Measurements from ENCODE around the gene CABYR.

The CABYR gene

DNA sequence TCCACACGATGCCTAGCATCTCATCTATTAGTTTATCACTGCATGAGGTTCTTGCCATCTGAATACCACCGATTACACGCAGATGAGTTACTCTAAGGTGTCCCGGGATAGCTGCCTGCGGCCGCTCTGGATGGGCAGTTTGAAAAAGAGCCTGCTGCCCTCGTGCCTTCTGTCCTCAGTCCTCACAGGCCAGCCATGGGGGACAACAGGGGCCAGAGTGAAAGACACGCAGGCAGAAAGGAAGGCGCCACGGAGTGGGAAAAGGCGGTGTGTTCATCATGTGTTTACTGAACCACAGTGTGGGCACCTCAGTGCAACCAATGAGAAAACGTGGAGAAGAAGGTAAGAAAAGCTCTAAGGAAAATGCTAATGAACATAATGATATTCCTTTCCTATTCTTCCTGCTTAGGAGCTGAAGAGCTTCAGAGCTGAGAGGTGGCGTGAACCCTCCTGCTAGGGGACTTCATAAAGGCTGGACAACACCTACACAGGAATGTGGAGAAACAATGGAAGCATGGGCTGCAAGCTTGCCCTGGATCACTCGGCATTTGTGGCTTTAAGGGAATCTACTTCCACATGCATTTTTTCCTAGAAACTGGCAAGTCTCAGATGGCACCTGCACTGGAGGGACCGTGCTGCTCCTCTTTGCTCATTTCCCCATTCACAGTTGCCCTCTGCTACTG lies 50.9 kb downstream of the CABYR start:
- DNase-seq (ENCODE audit: low read depth in 3 of 3, low spot score in 1 of 3) = no peak

DNA sequence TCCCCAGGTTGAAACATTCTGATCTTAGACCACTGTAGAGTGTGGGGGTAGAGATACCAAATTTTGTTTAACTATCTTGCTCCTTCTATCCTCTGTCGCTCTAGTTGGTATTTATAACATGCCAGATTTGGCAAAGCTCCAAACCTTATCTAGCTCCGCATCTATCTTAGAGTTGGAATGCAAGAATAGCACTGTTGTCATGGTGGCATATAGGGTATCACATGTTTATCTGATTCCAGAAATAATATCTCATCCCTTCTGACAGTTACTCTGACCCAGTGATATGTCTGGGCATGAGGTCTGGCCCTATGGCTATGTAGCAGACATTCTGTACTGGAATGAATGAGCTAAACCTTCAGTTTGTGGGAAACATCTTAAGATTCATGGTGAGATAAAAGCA lies 51.7 kb downstream of the CABYR start:
- DNase-seq (ENCODE audit: low read depth in 3 of 3, low spot score in 1 of 3) = no peak

DNA sequence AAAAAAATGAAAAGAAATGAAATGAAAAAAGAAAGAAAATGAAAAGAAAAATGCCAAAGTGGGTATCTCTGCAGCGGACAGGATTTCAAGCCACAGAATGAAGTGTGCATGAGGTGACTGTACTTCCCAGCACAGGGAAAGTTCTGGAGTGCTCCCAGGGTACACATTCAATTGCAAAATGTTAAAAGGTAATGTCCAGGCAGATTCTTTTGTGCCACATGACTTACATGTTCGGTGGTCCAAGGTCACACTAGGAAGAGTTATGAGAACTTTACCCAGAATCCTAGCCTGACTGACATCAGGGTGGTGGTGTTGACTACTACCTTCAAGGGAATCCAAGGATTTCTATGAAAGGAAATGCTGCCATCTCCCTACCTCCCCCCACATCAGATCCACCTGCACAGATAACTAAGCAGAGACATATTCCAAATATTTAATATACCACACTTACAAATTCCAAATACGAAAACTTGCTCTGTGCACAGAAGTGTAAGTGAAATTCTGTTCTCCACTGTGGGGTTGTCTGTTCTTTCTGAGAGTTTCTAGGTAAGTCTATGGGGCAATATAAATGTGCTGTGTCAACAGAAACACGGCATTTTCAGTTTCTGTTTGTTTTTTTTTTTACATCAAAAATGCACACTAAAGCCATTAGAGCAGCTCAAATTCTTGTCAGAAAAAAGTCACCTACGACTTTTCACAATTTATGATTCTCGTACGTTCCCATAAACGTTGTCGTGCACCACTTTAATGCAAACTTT lies 56.6 kb downstream of the CABYR start:
- DNase-seq (ENCODE audit: low read depth in 3 of 3, low spot score in 1 of 3) = no peak

DNA sequence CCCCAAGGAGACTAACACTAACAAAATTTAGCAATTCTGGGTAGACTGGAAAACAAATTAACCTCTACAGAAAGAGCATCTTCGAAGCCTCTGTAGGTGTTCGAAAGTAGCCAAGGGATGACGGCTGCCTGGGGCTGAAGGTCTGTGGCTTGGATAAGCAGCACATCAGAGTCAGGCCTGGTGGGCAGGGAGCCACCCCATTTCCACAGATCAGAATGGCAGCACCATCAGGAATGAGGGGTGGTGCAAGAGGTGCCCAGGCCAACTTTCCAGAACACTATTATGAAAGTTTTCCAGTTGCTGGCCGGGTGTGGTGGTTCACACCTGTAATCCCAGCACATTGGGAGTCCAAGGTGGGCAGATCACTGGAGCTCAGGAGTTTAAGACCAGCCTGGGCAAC lies 57.9 kb downstream of the CABYR start:
- DNase-seq (ENCODE audit: low read depth in 3 of 3, low spot score in 1 of 3) = no peak

DNA sequence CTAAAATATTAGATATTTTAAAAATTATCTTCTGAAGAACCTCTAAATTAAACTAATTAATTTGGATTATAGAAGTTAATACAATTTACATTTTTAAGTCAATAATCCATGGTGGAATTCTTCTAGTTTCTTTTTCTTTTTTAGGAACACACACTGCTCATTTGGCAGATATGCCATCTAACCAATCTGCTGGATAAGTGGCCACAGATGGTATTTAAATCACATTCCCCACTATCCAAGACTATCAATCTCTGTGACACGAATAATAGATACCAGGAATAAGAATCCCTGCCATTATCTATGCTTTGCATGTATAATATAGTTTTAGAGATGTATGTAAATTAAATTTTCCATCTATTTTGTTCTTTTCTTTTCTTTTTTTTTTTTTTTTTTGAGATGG lies 58.5 kb downstream of the CABYR start:
- DNase-seq (ENCODE audit: low read depth in 3 of 3, low spot score in 1 of 3) = no peak

DNA sequence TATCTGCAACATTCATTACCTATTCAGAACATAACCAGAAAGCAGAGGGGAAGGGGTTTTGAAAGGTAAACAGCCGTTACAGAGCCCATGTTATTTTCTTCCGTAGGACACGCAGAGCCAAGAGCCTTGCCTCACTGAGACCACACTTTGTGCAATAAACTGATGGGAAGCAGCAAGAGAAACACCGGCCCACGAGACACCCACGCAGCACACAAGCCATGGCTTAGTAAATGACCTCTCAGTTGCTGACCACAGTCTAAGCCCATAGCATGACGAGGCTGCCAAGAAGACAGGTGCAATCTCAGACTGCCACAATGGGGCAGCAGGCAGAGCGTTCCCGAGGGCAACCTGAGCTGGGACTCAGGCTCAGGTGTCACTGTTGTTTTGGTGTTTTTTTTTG lies 59.6 kb downstream of the CABYR start:
- no peak for DNase-seq (ENCODE audit: low read depth in 3 of 3, low spot score in 1 of 3)

DNA sequence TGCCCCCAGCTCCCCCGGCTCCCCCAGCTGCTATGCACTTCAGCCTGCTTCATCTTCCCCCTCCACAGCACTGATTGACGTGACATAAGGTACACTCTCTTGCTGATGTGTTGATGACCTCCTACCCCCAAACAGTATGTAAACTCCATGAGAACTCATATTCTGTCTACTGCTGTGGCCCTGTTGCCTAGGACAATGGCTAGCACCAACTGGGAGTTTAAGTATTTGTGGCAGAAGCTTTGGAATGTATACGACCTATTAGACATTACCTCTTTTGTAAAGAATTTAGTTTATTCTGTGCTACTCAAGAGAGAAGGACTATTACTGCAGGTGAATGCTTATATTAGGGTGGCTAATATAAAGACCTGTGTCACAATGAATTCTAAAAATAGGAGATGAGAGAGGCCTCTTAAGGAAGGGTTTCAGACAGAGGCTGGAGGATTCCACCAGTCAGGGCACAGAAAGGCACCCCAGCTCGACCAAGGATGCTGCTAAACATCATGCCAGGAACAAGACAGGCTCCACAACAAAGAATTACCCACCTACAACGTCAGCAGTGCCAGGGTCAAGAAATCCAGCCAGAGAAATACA lies 60.6 kb downstream of the CABYR start:
- no peak for DNase-seq (ENCODE audit: low read depth in 3 of 3, low spot score in 1 of 3)

DNA sequence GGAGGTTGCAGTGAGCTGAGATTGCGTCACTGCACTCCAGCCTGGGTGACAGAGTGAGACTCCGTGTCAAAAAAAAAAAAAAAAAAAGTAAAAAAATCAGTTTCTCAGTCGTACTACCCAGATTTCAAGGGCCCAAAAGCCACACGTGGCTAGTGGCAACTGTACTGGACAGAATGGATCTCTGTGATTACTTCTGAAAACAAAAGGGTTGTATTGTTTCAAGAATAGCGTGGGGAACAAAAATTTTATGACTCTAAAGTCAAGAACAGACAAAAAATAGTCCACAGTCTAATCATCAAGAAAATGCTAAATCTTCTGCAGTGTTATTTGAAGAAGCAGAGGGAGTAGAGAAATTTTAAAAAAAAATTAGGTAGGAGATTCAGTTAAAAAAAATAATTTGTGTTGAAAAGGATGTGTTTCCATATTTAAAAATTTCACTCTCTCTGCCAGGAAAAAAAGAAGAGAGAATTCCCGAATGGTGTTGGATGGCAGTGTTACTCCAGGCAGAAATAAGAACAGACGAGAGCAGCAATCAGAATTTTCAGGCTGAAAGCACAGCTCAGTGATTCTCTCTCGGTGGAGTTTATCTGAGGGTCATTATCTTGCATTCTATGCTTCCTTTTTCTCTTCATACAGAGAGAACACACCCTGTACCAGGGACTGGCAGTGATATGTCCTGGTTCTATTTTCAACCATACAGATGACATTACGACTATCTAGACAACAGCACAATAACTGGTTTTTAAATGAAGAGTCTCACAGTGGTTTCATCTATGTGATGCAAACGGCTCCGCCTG lies 61.8 kb downstream of the CABYR start:
- DNase-seq (ENCODE audit: low read depth in 3 of 3, low spot score in 1 of 3) = no peak

DNA sequence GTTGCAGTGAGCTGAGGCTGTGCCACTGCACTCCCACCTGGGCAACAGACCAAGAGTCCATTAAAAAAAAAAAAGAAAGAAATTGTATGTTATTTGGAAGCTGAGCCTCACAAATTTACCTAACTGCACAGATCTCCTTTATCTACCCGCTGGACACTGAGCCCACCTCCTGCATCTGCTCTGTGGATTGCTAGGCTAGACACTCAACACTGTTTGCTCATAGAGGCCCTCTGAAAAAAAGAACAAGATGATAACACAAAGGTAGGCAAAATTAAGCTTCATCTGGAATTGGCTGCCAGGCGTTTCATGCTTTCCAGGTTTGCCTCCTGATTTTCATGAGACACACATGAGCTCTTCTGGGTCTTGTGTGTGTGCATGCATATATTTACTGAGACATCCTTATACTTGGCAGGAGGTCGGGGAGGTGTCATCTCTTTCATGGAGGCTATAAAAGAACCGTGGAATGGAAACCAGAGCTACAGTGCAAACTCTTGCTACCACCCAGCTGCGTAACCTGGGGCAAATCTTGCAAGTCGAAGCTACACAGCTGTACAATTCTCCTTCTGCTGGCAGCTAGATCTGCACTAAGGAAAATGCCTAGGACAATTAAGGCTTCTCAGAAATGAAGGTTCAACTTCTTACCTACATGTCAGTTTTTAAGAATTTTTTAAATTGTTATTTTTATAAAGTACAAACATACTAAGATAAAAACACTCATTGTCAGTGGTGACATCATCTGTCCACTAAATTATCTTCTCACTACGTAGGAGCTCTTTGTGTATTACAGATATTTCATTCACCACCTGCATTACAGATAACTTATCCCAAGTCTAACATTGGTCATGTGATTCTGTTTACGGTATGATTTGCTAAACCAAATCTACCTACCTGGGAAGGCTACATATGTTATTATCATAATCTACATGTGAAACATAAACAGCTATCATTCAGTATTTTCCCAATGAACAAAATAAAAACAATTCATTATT lies 63.1 kb downstream of the CABYR start:
- DNase-seq (ENCODE audit: low read depth in 3 of 3, low spot score in 1 of 3) = no peak

DNA sequence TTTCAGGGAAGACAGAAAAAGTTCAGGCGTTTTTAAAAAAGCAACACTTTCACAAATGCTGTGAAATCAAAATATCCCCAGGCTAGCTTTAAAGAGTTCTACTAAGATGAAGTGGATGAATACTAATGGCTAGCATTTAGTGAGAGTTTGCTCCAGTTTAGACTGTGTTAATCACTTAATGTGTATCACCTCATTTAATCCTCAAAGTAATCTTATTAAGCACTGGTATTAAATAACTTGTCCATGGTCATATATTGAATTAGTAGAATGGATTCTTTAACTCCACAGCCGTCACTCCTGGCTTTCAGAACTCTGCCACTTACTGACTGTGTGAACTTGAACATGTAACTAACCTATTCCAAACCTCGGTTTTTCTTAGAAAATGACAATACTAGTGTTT lies 66.0 kb downstream of the CABYR start:
- no peak for DNase-seq (ENCODE audit: low read depth in 3 of 3, low spot score in 1 of 3)

DNA sequence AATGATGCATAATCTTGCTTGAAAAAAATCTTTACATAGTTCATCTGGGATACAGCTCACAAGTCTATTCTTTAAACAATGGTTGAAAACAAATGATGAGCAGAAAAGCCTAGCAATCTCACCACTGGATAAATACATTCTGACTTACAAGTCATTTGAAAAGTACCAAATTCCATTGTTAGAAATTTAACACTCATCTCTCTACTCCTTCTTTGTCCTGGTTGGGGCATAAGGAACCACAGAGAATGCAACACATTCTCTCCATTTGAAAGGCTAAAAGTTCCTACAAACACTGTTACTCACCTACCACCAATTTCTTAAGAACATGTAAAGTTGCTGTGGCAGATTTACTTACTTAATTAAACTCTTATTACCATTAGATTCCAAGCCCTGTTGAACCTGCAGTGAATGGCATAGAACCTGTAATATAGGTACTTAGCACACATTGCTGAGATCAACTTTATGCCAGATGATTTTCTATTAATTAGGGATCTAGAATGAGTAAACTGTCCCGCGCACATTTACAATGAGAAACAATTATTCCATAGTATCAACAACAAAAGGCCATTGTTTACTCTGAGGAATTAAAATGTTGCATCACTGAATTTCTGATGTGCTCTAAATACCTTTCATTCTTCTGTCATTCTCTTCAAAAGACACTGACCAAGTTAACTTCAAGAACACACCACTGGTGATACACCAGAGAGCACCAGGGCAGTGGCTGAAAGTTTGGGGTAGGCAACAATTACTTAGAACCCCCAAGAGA lies 69.6 kb downstream of the CABYR start:
- DNase-seq (ENCODE audit: low read depth in 3 of 3, low spot score in 1 of 3) = no peak

DNA sequence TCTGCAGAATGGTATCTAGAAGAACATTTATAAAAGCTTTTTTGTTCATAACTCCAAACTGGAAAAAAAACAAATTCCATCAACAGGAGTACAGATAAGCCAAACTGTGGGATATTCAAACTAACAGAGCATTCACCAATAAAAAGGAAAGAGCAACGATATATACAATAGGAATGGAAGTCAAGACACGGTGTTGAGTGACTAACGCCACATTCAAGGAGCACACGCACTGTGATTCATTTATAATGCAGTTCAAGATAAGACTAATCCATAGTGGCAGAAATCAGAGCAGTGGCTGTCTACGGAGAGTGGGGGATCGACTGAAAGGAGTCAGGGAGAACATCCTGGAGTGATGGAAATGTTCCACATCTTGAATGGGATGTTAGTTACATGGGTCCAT lies 70.7 kb downstream of the CABYR start:
- no peak for DNase-seq (ENCODE audit: low read depth in 3 of 3, low spot score in 1 of 3)
